Progenitor cell of endocrine pancreas (in vitro differentiated cells): ENCODE measurements around the gene PLEKHH3. TPM values are rescaled to one million over a fixed set of nuclear protein-coding genes. Genes with fewer than 3 reads are reported as not detected.

Experiments used
- DNase-seq: peaks from one replicate; pipeline ENCODE4 v3.0.0; 2021; ENCODE audit warnings: low spot score; ENCODE audit not compliant: unreplicated experiment
- H3K27ac Mint-ChIP-seq: 2 replicates; pipeline ENCODE4 v1.8.0; 2021; ENCODE audit warnings: mild to moderate bottlenecking, moderate library complexity, mixed read lengths
- H3K27me3 Mint-ChIP-seq: 2 replicates; pipeline ENCODE4 v1.8.0; 2021; ENCODE audit warnings: mixed read lengths
- H3K36me3 Mint-ChIP-seq: 2 replicates; pipeline ENCODE4 v1.8.0; 2022; ENCODE audit warnings: mixed read lengths; ENCODE audit not compliant: insufficient read depth
- H3K4me1 Mint-ChIP-seq: 2 replicates; pipeline ENCODE4 v1.8.0; 2021; ENCODE audit warnings: low read depth, mixed read lengths
- H3K4me3 Mint-ChIP-seq: 2 replicates; pipeline ENCODE4 v1.8.0; 2021; ENCODE audit warnings: low read depth, mild to moderate bottlenecking, moderate library complexity, mixed read lengths
- H3K9me3 Mint-ChIP-seq: 2 replicates; pipeline ENCODE4 v1.8.0; 2021; ENCODE audit warnings: low read depth, mixed read lengths
- CTCF ChIP-seq: fragments of 200-600 bp; sonication (generic); IDR thresholded peaks from one replicate; pipeline ENCODE4 v1.5.0; 2021; ENCODE audit warnings: antibody characterized with exemption, mild to moderate bottlenecking; ENCODE audit not compliant: unreplicated experiment
- total RNA-seq: library from RNA; stranded (reverse); gene quantifications from 2 replicates; pipeline ENCODE4 v1.2.1, GENCODE V29; 2021

PLEKHH3 gene
- total RNA-seq, 1 donor from 2014 or later: 14.1 TPM

- no peaks in the 10 kb centered on the region for H3K4me1 Mint-ChIP-seq
- no peaks in the 10 kb centered on the region for H3K9me3 Mint-ChIP-seq
- DNase-seq: no peak
- H3K4me3 Mint-ChIP-seq: no peak overlapping the region
- no peak for TF ChIP-seq CTCF
- no peak overlapping the region for H3K27ac Mint-ChIP-seq
- H3K27me3 Mint-ChIP-seq: no peaks in the 10 kb centered on the region
- H3K36me3 Mint-ChIP-seq: peaks cover 3% of the 10 kb centered on the region
These were observed 17.7 kb upstream of the PLEKHH3 start for GRCh38 chr17:42694524-42694923.

DNA sequence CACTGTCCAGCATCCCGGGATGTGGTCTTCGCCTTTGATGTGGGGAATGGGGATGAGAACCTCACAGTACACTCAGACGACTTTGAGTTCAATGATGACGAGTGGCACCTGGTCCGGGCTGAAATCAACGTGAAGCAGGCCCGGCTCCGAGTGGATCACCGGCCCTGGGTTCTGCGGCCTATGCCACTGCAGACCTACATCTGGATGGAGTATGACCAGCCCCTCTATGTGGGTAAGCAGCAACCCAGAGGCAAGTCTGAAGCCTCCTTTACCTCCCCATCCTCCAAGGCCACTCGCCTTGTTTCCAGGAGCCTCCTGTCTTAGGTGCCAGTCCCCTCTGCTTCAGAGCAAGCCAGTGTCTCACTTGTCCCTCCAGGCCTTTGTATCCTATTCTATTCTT lies 15.7 kb upstream of the PLEKHH3 start:
- no peaks in the 10 kb centered on the region for H3K27me3 Mint-ChIP-seq
- no peaks in the 10 kb centered on the region for H3K4me1 Mint-ChIP-seq
- H3K36me3 Mint-ChIP-seq: peaks cover 3% of the 10 kb centered on the region
- H3K9me3 Mint-ChIP-seq: no peaks in the 10 kb centered on the region
- H3K4me3 Mint-ChIP-seq: no peak overlapping the region
- TF ChIP-seq CTCF: no peak
- H3K27ac Mint-ChIP-seq: no peak overlapping the region
- DNase-seq: no peak

GRCh38 chr17:42691021-42691545 lies 14.3 kb upstream of the PLEKHH3 start:
- Mint-ChIP-seq H3K4me3 (no peak overlapping the region), H3K4me1 (no peaks in the 10 kb centered on the region), H3K9me3 (no peaks in the 10 kb centered on the region), H3K36me3 (peaks cover 5% of the 10 kb centered on the region), H3K27ac (no peak overlapping the region), H3K27me3 (no peaks in the 10 kb centered on the region)
- no peak for DNase-seq
- no peak for TF ChIP-seq CTCF

DNA sequence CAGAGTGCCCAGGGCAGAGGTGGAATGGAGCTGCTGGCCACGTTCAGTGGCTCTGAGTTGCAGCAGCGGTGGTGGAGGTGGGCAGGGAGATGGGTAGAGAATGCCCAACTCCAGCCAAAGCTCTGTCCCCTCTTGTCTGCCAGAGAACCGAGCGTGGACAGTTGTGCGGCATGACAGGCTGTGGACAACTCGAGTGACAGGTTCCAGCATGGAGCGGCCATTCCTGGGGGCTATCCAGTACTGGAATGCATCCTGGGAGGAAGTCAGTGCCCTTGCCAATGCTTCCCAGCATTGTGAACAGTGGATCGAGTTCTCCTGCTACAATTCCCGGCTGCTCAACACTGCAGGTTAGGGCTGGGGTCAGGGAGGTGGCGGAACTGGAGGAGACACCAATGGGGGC lies 13.8 kb upstream of the PLEKHH3 start:
- TF ChIP-seq CTCF: no peak
- DNase-seq: no peak
- H3K4me3 Mint-ChIP-seq: no peak overlapping the region
- H3K9me3 Mint-ChIP-seq: no peaks in the 10 kb centered on the region
- peaks cover 2% of the 10 kb centered on the region for H3K36me3 Mint-ChIP-seq
- H3K4me1 Mint-ChIP-seq: no peaks in the 10 kb centered on the region
- H3K27ac Mint-ChIP-seq: no peak overlapping the region
- H3K27me3 Mint-ChIP-seq: peaks cover 4% of the 10 kb centered on the region

DNA sequence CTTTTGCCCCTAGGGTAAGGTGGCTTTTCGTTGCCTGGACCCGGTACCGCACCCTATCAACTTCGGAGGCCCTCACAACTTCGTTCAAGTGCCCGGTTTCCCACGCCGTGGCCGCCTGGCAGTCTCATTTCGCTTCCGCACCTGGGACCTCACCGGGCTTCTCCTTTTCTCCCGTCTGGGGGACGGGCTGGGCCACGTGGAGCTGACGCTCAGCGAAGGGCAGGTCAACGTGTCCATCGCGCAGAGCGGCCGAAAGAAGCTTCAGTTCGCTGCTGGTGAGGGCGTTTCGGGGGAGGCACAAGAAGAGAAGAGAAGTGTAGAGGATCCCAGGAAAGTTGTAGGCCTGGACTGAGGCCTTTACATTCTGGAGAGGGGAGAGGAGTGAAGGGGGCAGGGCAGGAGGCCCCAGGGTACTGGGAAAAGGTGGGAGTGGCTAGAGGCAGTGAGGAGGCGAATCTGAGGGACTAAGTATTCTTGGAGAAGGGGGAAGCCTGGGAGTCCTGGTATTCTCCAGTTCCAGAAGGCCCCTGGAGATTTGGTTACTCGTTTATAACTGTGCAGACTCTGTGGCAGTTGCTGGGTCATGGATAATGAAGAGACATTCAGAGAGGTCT lies 11.0 kb upstream of the PLEKHH3 start:
- H3K9me3 Mint-ChIP-seq: no peaks in the 10 kb centered on the region
- peaks cover 4% of the 10 kb centered on the region for H3K36me3 Mint-ChIP-seq
- TF ChIP-seq CTCF: no peak
- peaks cover 29% of the 10 kb centered on the region for H3K27me3 Mint-ChIP-seq
- DNase-seq: no peak
- H3K4me3 Mint-ChIP-seq: no peak overlapping the region
- H3K27ac Mint-ChIP-seq: no peak overlapping the region
- H3K4me1 Mint-ChIP-seq: peaks cover 4% of the 10 kb centered on the region
